HG03097 (cell line): ENCODE measurements around the gene BAIAP2L2.
"Not testable (repeated sequence)": the region's sequence is repeated elsewhere in the genome, so short reads cannot be mapped to it uniquely, and the experiment has no call there.

Experiments
- ATAC-seq: cut with Tn5 transposase; IDR thresholded peaks from one replicate; pipeline ENCODE4 v1.9.1; 2021; ENCODE audit not compliant: unreplicated experiment, low FRiP score

Gene BAIAP2L2

GRCh38 chr22:38041760-38042487 lies 68.6 kb downstream of the BAIAP2L2 start:
- ATAC-seq, result no peak

- ATAC-seq, result no peak
These were observed 69.3 kb downstream of the BAIAP2L2 start for GRCh38 chr22:38040953-38041759.

- ATAC-seq, result no peak
These were observed 71.3 kb downstream of the BAIAP2L2 start for GRCh38 chr22:38038890-38039812.

GRCh38 chr22:38038426-38038825 lies 72.1 kb downstream of the BAIAP2L2 start:
- ATAC-seq, result no peak

GRCh38 chr22:38037367-38038150 lies 72.9 kb downstream of the BAIAP2L2 start:
- not testable (repeated sequence) for ATAC-seq

GRCh38 chr22:38036392-38037062 lies 74.0 kb downstream of the BAIAP2L2 start:
- no peak for ATAC-seq

- no peak for ATAC-seq
These were observed 75.0 kb downstream of the BAIAP2L2 start for GRCh38 chr22:38035530-38035885.
